Fibroblast of pulmonary artery (primary cell): ENCODE data around the gene CPD.
A peak's percentile ranks its signal among the peaks of the same experiment; 100 is the strongest.

ENCODE experiments used
- DNase-seq: peaks from one replicate; pipeline ENCODE4 v3.0.0-alpha.2; 2010; ENCODE audit warnings: low read depth
- H3K4me3 ChIP-seq: replicated peaks from 2 replicates; pipeline ENCODE4 v1.5.1; 2011; ENCODE audit warnings: low read depth, mild to moderate bottlenecking, control low read depth, low read length, moderate library complexity
- CTCF ChIP-seq: IDR thresholded peaks from 2 replicates; pipeline ENCODE4 v1.5.1; 2011; ENCODE audit warnings: mild to moderate bottlenecking, control low read depth, low read length, inconsistent platforms; ENCODE audit errors: missing control alignments

The CPD gene

GRCh38 chr17:30382345-30382744 lies 3.6 kb downstream of the CPD start:
- peak overlapping the region; percentile 77 for H3K4me3 ChIP-seq
- DNase-seq: no peak
- no peak for TF ChIP-seq CTCF

- no peak for TF ChIP-seq CTCF
- no peak overlapping the region for H3K4me3 ChIP-seq
- DNase-seq: no peak
These were observed 9.8 kb downstream of the CPD start for GRCh38 chr17:30388321-30389179.

GRCh38 chr17:30389756-30390300 lies 11.1 kb downstream of the CPD start:
- no peak for TF ChIP-seq CTCF
- no peak overlapping the region for H3K4me3 ChIP-seq
- peak; percentile 64 for DNase-seq

- DNase-seq: no peak
- H3K4me3 ChIP-seq: no peak overlapping the region
- no peak for TF ChIP-seq CTCF
These were observed 12.8 kb downstream of the CPD start for GRCh38 chr17:30391534-30391933.

- no peak for DNase-seq
- no peak for TF ChIP-seq CTCF
- H3K4me3 ChIP-seq: no peak overlapping the region
These were observed 14.8 kb downstream of the CPD start for GRCh38 chr17:30393491-30393890.

GRCh38 chr17:30393911-30394867 lies 15.5 kb downstream of the CPD start:
- no peak for DNase-seq
- H3K4me3 ChIP-seq: no peak overlapping the region
- no peak for TF ChIP-seq CTCF
